Fibroblast of skin of abdomen (primary cell): ENCODE results near the gene S100A11.

Experiments
- DNase-seq: peaks from one replicate; pipeline ENCODE4 v3.0.0-alpha.2; 2013

S100A11 gene

GRCh38 chr1:152039461-152039860 lies 2.7 kb upstream of the S100A11 start:
- DNase-seq = no peak

- DNase-seq = no peak
Measured at GRCh38 chr1:152038871-152039270, 2.1 kb upstream of the S100A11 start.

DNA sequence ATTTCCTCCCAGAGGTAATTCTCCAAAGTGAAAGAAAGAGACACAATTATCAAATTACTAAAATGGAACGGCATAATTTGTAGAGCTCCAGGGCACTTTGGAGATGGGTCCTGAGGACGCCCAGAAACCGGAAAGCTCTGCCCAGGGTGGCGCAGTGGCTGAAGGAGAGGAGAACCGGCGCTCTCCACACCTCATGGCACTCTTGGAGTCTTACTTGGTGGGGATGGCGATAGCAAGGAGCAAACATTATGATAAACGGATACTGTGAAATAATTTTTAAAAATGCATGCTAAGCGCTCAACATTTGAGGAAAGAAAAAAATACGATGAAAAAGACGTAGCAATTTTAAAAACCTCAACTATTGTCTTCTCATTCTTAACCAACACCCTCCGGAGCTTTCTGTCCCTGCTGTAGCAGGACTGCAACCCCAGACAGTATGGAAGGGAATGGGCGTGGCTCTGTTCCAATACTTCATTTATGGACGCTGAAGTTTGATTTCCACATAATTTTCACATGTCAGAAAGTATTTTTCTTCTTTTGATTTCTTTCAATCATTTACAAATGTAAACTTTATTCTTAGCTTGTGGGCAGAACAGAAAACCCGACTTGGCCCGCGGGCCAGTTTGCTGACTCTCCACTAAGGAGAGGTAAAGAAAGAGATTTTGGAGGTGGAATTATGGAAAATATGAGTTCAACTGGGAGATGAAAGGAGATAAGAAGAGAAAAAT lies 1.1 kb downstream of the S100A11 start:
- peak; percentile 25 for DNase-seq

DNA sequence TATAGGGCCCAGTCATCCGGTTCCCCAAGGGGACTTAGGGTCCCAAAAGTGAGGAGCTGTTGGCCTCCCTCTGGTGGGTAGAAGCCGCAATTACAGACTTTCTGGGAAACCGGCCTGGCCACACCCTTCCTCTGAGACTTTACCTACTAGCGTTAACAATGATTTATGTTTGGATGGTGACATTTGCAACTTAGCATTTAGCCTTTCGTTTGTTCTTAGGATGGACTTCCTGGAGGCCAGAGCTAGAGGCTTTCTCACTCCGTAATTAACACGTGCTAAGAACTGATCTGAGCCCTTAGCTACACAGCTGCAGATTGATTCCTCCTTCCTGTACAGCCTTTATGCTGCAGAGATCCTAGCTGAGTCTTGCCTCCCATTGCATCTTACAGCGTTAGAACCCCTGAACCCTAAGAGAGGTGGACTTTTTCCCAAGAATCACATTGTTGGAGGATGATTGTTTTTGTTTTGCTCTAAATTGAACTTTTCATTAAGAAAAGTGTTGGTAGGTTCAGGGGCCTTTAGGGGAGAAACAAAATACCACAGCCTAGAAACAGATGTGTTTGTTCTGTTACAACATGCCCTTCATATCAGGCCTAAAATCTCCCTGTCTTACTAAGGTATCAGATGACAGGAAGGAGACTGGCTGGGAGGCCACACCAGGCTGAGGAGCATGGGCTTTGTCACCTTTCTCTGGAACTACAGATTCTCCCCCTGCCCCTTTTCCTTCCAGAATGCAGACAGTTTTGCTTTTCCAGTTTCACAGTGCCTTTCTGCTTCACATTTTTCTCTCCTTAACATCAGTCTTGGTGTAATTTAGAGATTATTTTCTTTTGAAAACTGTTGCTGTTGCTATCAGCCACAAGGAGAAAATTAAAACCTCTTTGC lies 1.9 kb downstream of the S100A11 start:
- DNase-seq = peak; percentile 70

DNA sequence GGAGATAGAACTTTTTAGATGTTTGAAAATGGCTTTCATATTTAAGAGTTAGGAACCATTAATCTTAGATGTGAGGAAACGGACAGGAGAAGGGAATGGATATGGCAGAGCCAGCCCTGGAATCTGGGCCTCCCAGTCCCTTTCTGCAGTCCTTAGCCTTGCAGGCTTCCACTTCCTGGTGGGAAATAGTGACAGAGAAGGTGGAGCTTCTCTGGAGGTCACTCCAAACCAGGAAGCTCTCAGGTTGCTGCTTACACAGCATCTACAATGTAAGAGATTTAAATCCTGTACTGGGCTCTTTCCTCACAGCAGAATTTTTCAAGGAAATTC lies 2.5 kb downstream of the S100A11 start:
- DNase-seq = no peak

DNA sequence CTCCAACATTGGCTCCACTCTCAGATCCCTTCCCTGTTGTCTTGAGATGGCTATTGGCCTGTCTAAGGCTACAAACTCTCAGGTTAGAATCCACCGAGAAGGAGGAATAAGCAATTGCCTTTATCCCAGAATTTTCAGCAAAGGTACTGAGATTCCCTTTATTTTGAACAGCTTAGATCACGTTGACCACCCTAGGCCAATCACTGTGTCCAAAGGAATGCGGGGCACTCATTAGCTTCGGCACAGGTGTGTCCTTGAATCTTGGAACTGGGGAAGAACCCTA lies 6.9 kb downstream of the S100A11 start:
- DNase-seq = no peak

GRCh38 chr1:152029144-152029928 lies 7.5 kb downstream of the S100A11 start:
- peak; percentile 68 for DNase-seq

GRCh38 chr1:152026895-152027294 lies 9.9 kb downstream of the S100A11 start:
- DNase-seq = peak; percentile 71

- no peak for DNase-seq
Measured at GRCh38 chr1:152024223-152024622, 12.6 kb downstream of the S100A11 start.

- DNase-seq = no peak
Measured at GRCh38 chr1:152023221-152023620, 13.6 kb downstream of the S100A11 start.

DNA sequence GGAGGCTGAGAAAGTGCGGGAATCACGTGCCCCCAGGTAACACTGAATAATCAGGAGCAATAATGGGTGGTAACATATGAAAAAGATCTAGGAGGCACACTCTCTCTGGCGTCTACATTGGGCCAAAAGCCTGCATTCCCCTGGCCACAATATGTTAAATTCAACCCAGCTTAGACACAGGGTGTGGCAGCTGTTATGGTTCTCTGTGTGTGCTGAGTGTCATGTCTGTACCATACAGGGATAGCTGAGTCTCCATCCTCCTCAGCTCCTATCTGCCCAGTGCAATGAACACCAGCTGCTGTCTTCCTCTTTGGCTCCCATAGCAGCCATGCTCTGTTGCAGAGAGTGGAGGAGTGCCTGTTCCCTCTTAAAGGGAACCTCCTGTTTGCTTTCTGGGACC lies 14.3 kb downstream of the S100A11 start:
- no peak for DNase-seq

DNA sequence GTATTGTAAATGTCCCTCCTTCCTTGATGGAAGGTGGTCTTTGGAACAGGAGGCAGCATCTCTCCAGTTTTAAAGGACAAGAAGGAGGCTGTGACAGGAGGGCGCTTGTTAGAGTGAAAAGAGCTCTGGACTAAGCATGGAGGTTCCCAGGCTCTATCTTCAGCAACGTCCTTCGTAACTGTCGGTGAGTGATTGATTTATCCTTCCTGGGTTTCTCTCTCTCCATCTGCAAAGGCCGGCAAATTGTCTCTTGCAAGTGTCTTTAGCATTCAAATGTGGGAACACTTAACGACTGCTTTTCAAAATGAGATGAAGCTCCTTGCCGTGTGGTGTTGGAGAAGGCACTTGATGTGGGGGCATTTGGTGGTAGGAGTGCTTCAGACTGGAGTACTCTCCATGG lies 15.2 kb downstream of the S100A11 start:
- no peak for DNase-seq

- DNase-seq = no peak
Measured at GRCh38 chr1:152020849-152021248, 16.0 kb downstream of the S100A11 start.

GRCh38 chr1:152018537-152018936 lies 18.3 kb downstream of the S100A11 start:
- no peak for DNase-seq

- DNase-seq = no peak
Measured at GRCh38 chr1:152015766-152016165, 21.0 kb downstream of the S100A11 start.

- no peak for DNase-seq
Measured at GRCh38 chr1:152014943-152015342, 21.9 kb downstream of the S100A11 start.

- DNase-seq = peak; percentile 33
Measured at GRCh38 chr1:152013664-152014237, 23.1 kb downstream of the S100A11 start.

DNA sequence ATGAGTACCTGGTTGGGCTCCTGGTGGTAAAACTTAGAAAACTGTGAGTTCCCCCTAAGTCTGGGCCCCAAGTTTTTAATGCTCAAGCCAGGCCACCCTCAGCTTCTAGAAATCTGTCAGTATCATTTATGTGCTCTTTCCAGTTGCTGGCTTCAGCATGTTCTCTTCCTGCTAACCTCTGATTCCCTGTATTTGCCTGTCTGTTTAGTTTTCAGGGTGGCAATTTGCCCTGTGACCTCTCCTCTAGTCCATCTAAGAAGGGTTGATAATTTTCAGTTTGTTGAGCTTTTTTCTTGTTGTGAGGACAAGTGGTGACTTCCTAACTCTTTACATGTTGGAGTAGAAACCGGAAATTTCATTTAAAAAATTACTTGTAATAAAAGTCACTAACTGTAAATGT lies 27.1 kb downstream of the S100A11 start:
- no peak for DNase-seq

GRCh38 chr1:152007047-152007446 lies 29.8 kb downstream of the S100A11 start:
- DNase-seq = no peak

GRCh38 chr1:152005360-152005912 lies 31.4 kb downstream of the S100A11 start:
- DNase-seq = no peak

GRCh38 chr1:152003846-152004442 lies 32.9 kb downstream of the S100A11 start:
- DNase-seq = no peak

DNA sequence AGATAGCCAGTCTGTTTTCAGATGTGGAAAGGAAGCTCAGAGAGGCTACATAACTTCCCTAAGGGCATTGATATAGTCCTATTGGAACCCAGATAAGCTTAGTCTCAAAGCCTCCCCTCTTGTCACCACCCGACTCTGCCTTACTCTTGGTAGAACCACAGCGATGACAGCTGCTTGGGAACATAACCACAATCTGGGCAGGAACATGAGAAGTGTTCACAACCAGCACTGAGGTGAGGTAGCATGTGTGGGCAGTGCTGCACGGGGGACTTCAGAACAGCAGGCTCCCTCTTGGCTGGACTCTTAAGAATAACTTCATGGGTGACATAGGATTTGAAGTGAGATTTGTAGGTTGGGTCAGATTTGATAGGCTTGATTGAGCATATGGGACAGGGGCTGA lies 33.8 kb downstream of the S100A11 start:
- no peak for DNase-seq
